ENCODE results near the gene MLIP. TPM values are rescaled to one million over a fixed set of nuclear protein-coding genes. Genes with fewer than 3 reads are reported as not detected.

MLIP gene
- total RNA-seq, 4 donors from 2014 or later, result 0.42 to 3.5 (median 1.2) TPM

Other genes with a start within 250 kb of the MLIP start
- not detected for gene TINAG, start 197.0 kb downstream of the MLIP start, total RNA-seq